ENCODE measurements around the gene ZNF432. TPM values are rescaled to one million over a fixed set of nuclear protein-coding genes. Genes with fewer than 3 reads are reported as not detected.
A peak's percentile ranks its signal among the peaks of the same experiment; 100 is the strongest.
"Not testable (repeated sequence)": the region's sequence is repeated elsewhere in the genome, so short reads cannot be mapped to it uniquely, and the experiment has no call there.

Gene ZNF432
- total RNA-seq: 10 to 100 TPM in 6 of 7 donors, 1 to 10 TPM in 1; 9.1 to 20.8 (median 11.6) TPM
- 10 to 100 TPM in 1 of 3 donors, 1 to 10 TPM in 2; 4.5 to 10.6 (median 7.2) TPM for polyA plus RNA-seq
- long read RNA-seq, donor 1, partial matches to known transcripts: 0 of 2 reads
- long read RNA-seq, donor 1, other reads (novel, unspliced or antisense): 0 of 2 reads
- long read RNA-seq, donor 2: 0 reads

GRCh38 chr19:52048555-52049501, at the start of gene ZNF432:
Gene ZNF432 (minus strand): TSS chr19:52048838. CDS start chr19:52046868, 1,970 bp downstream.
- Histone ChIP-seq H3K4me1 (peaks cover 5 to 27% (median 11%) of the 10 kb centered on the region in 6 donors), H3K4me3 (peak within 1 kb of the TSS; percentile 48 to 78 (median 64)), H3K9me3 (peaks cover 0 to 73% (median 66%) of the 10 kb centered on the region in 8 donors), H3K36me3 (peaks cover 7 to 40% (median 26%) of the 10 kb centered on the region in 6 donors), H3K27me3 (replicated peaks in 1 of 7) (no peaks in the 10 kb centered on the region), H3K27ac (peak within 1 kb of the TSS; percentile 88 to 99 (median 96))
- TF ChIP-seq CTCF (IDR thresholded peaks at IDR 0.05 in 8 of 11, conservative IDR thresholded peaks at IDR 0.05 in 3 of 11) (no peak), POLR2A (IDR thresholded peaks at IDR 0.05) (peak in 1 of 3 donors; percentile 40), POLR2AphosphoS5 (IDR thresholded peaks at IDR 0.05) (peak; percentile 87 to 94 (median 94))
- intact Hi-C loops (cut with DNase I; ENCODE audit: low total_unique reads): no loop called here
- DNase-seq: peak; percentile 97
- 0 to 1% (median 0%) methylated on average over 59 to 60 of the region's 60 CpGs for WGBS, 5 donors

GRCh38 chr19:52096416-52096815, 47.8 kb upstream of the ZNF432 start:
- peak overlapping the region in 1 of 8 donors; percentile 94 for H3K4me3 ChIP-seq
- intact Hi-C loops (cut with DNase I; ENCODE audit: low total_unique reads); H3K27me3 ChIP-seq (replicated peaks in 1 of 7); DNase-seq: not testable (repeated sequence)
- peaks cover 7 to 41% (median 26%) of the 10 kb centered on the region in 6 donors for H3K4me1 ChIP-seq
- 79 to 95% (median 87%) methylated on average over 3 of the region's 3 CpGs for WGBS, 5 donors
- peak overlapping the region in 4 of 8 donors; percentile 58 to 87 (median 83) for H3K27ac ChIP-seq
- H3K36me3 ChIP-seq: peaks cover 0 to 27% (median 11%) of the 10 kb centered on the region in 6 donors
- H3K9me3 ChIP-seq: peaks cover 0 to 83% (median 71%) of the 10 kb centered on the region in 8 donors

- TF ChIP-seq CTCF (IDR thresholded peaks at IDR 0.05 in 8 of 11, conservative IDR thresholded peaks at IDR 0.05 in 3 of 11) (peak in 5 of 11 experiments; percentile 17 to 41 (median 39)), POLR2AphosphoS5 (IDR thresholded peaks at IDR 0.05) (peak; percentile 85 to 91 (median 87)), POLR2A (IDR thresholded peaks at IDR 0.05) (no peak)
- no peaks in the 10 kb centered on the region for H3K27me3 ChIP-seq (replicated peaks in 1 of 7)
- DNase-seq: peak; percentile 96
- intact Hi-C loops (cut with DNase I; ENCODE audit: low total_unique reads): no loop called here
- peaks cover 7 to 41% (median 26%) of the 10 kb centered on the region in 6 donors for H3K4me1 ChIP-seq
- H3K27ac ChIP-seq: peak within 1 kb of the TSS; percentile 54 to 87 (median 82)
- H3K36me3 ChIP-seq: peaks cover 0 to 37% (median 18%) of the 10 kb centered on the region in 6 donors
- H3K9me3 ChIP-seq: peaks cover 0 to 85% (median 71%) of the 10 kb centered on the region in 8 donors
- 2 to 5% (median 3%) methylated on average over 58 to 59 of the region's 59 CpGs for WGBS, 5 donors
- H3K4me3 ChIP-seq: peak within 1 kb of the TSS; percentile 69 to 94 (median 83)
Observed at GRCh38 chr19:52095172-52096014, 46.8 kb upstream of the ZNF432 start, which contains the start of gene ZNF841. Gene ZNF841 (minus strand): TSS chr19:52095765. CDS start chr19:52084801, 10,964 bp downstream.

Measured in spleen (tissue), 13 donors.